EH (cell line): ENCODE measurements around the gene HSPB1.
A peak's percentile ranks its signal among the peaks of the same experiment; 100 is the strongest.
"Not testable (repeated sequence)": the region's sequence is repeated elsewhere in the genome, so short reads cannot be mapped to it uniquely, and the experiment has no call there.

Source experiments
- DNase-seq: peaks from one replicate; pipeline ENCODE4 v3.0.0-alpha.2; 2015; ENCODE audit warnings: low read depth

Gene HSPB1

GRCh38 chr7:76308874-76309273 is 6.4 kb downstream of the HSPB1 start:
- not testable (repeated sequence) for DNase-seq

- not testable (repeated sequence) for DNase-seq
These were observed 7.0 kb downstream of the HSPB1 start for GRCh38 chr7:76309341-76310101.

GRCh38 chr7:76310102-76310957 is 7.9 kb downstream of the HSPB1 start:
- DNase-seq = no peak

GRCh38 chr7:76311838-76312237 is 9.4 kb downstream of the HSPB1 start:
- not testable (repeated sequence) for DNase-seq

- peak; percentile 92 for DNase-seq
These were observed 11.7 kb downstream of the HSPB1 start for GRCh38 chr7:76314042-76314721.

- not testable (repeated sequence) for DNase-seq
These were observed 12.3 kb downstream of the HSPB1 start for GRCh38 chr7:76314740-76315139.

GRCh38 chr7:76315364-76315763 is 12.9 kb downstream of the HSPB1 start:
- no peak for DNase-seq

- no peak for DNase-seq
These were observed 14.7 kb downstream of the HSPB1 start for GRCh38 chr7:76316984-76317781.

GRCh38 chr7:76317782-76318487 is 15.5 kb downstream of the HSPB1 start:
- peak; percentile 97 for DNase-seq

GRCh38 chr7:76318488-76319353 is 16.2 kb downstream of the HSPB1 start:
- DNase-seq = peak; percentile 88

GRCh38 chr7:76325092-76325491 is 22.6 kb downstream of the HSPB1 start:
- DNase-seq = no peak

GRCh38 chr7:76325811-76326210 is 23.3 kb downstream of the HSPB1 start:
- DNase-seq = no peak

GRCh38 chr7:76326646-76327233 is 24.3 kb downstream of the HSPB1 start:
- peak; percentile 70 for DNase-seq

GRCh38 chr7:76327610-76328009 is 25.1 kb downstream of the HSPB1 start:
- DNase-seq = no peak

GRCh38 chr7:76328389-76328788 is 25.9 kb downstream of the HSPB1 start:
- no peak for DNase-seq

- no peak for DNase-seq
These were observed 27.0 kb downstream of the HSPB1 start for GRCh38 chr7:76329479-76329878.

GRCh38 chr7:76330261-76330660 is 27.8 kb downstream of the HSPB1 start:
- DNase-seq = no peak

GRCh38 chr7:76330673-76331072 is 28.2 kb downstream of the HSPB1 start:
- DNase-seq = no peak

GRCh38 chr7:76332078-76332477 is 29.6 kb downstream of the HSPB1 start:
- DNase-seq = no peak
